Mesenchymal stem cell (in vitro differentiated cells and primary cell): ENCODE results near the gene ENPP7.

Experiments
- DNase-seq: peaks from one replicate; pipeline ENCODE4 v3.0.0-alpha.2; 2013
- H2AFZ ChIP-seq: one replicate; pipeline ENCODE4 v1.6.1; 2013; ENCODE audit warnings: low read depth, mild to moderate bottlenecking, control low read depth, inconsistent platforms, low read length, moderate library complexity
- H2AK5ac ChIP-seq: 2 replicates; pipeline ENCODE4 v1.6.1; 2013; ENCODE audit warnings: low read length, moderate library complexity, mild to moderate bottlenecking, inconsistent platforms; ENCODE audit not compliant: severe bottlenecking
- H2BK120ac ChIP-seq: one replicate; pipeline ENCODE4 v1.6.1; 2013; ENCODE audit warnings: low read depth, mild to moderate bottlenecking, inconsistent platforms, low read length, moderate library complexity
- H2BK12ac ChIP-seq, 2 experiments: one replicate each; pipeline ENCODE4 v1.6.1; 2013; ENCODE audit warnings: inconsistent platforms in 2 of 2, low read length in 2 of 2, mild to moderate bottlenecking in 2 of 2, moderate library complexity in 2 of 2, control low read depth in 1 of 2
- H2BK15ac ChIP-seq: one replicate; pipeline ENCODE4 v1.6.1; 2013; ENCODE audit warnings: mild to moderate bottlenecking, low read depth, inconsistent platforms; ENCODE audit not compliant: poor library complexity, severe bottlenecking
- H2BK5ac ChIP-seq: 2 replicates; pipeline ENCODE4 v1.6.1; 2013; ENCODE audit warnings: low read depth, mild to moderate bottlenecking, low read length, control low read depth, inconsistent platforms; ENCODE audit not compliant: poor library complexity, severe bottlenecking
- H3K14ac ChIP-seq, 2 experiments: one replicate each; pipeline ENCODE4 v1.6.1; 2013; ENCODE audit warnings: inconsistent platforms in 2 of 2, low read length in 2 of 2, control low read depth in 1 of 2, mild to moderate bottlenecking in 1 of 2, moderate library complexity in 1 of 2
- H3K18ac ChIP-seq, 2 experiments: one replicate each; pipeline ENCODE4 v1.6.1; 2013; ENCODE audit warnings: inconsistent platforms in 2 of 2, low read length in 2 of 2, control low read depth in 1 of 2, low read depth in 1 of 2, mild to moderate bottlenecking in 1 of 2
- H3K23ac ChIP-seq, 2 experiments: one replicate each; pipeline ENCODE4 v1.6.1; 2013; ENCODE audit warnings: inconsistent platforms in 2 of 2, low read length in 2 of 2, mild to moderate bottlenecking in 2 of 2, moderate library complexity in 2 of 2, control low read depth in 1 of 2
- H3K27ac ChIP-seq: 2 replicates; pipeline ENCODE4 v1.5.1; 2013; ENCODE audit warnings: mild to moderate bottlenecking, moderate library complexity, low read length, control low read depth, inconsistent platforms; ENCODE audit not compliant: poor library complexity, severe bottlenecking
- H3K27me3 ChIP-seq, 2 experiments: 2 replicates each; pipeline versions ENCODE4 v1.6.1 to v1.7.0; 2013; ENCODE audit warnings: low read length in 2 of 2, mild to moderate bottlenecking in 2 of 2, moderate library complexity in 2 of 2, control low read depth in 1 of 2, inconsistent platforms in 1 of 2; ENCODE audit not compliant: control insufficient read depth in 1 of 2, insufficient read depth in 1 of 2
- H3K36me3 ChIP-seq, 2 experiments: 2 replicates each; pipeline versions ENCODE4 v1.6.1 to v1.7.0; 2013; ENCODE audit warnings: low read length in 2 of 2, control low read depth in 1 of 2, inconsistent platforms in 1 of 2, low read depth in 1 of 2, mild to moderate bottlenecking in 1 of 2; ENCODE audit not compliant: insufficient read depth in 2 of 2, control insufficient read depth in 1 of 2
- H3K4ac ChIP-seq, 2 experiments: one replicate each; pipeline ENCODE4 v1.6.1; 2013; ENCODE audit warnings: inconsistent platforms in 2 of 2, low read length in 2 of 2, mild to moderate bottlenecking in 2 of 2, moderate library complexity in 2 of 2, control low read depth in 1 of 2, low read depth in 1 of 2
- H3K4me1 ChIP-seq: 2 replicates; pipeline ENCODE4 v1.6.1; 2013; ENCODE audit warnings: low read depth, low read length, control low read depth; ENCODE audit not compliant: control insufficient read depth, insufficient read depth
- H3K4me2 ChIP-seq: 2 replicates; pipeline ENCODE4 v1.6.1; 2013; ENCODE audit warnings: low read length, mild to moderate bottlenecking, inconsistent platforms; ENCODE audit not compliant: poor library complexity, severe bottlenecking
- H3K4me3 ChIP-seq, 2 experiments: 2 replicates each; pipeline versions ENCODE4 v1.5.1 to v1.7.0; 2013; ENCODE audit warnings: low read length in 2 of 2, mild to moderate bottlenecking in 2 of 2, control low read depth in 1 of 2, low read depth in 1 of 2; ENCODE audit not compliant: insufficient read depth in 1 of 2
- H3K79me1 ChIP-seq: replicated peaks from 2 replicates; pipeline ENCODE4 v1.6.1; 2013; ENCODE audit warnings: mild to moderate bottlenecking, control low read depth, low read length, inconsistent platforms; ENCODE audit not compliant: poor library complexity, severe bottlenecking
- H3K9ac ChIP-seq: 2 replicates; pipeline ENCODE4 v1.7.0; 2013; ENCODE audit warnings: mild to moderate bottlenecking, low read length, moderate library complexity
- H3K9me3 ChIP-seq: 2 replicates; pipeline ENCODE4 v1.7.0; 2013; ENCODE audit warnings: mild to moderate bottlenecking, low read length; ENCODE audit not compliant: control insufficient read depth
- H4K8ac ChIP-seq: one replicate; pipeline ENCODE4 v1.6.1; 2013; ENCODE audit warnings: inconsistent platforms, mild to moderate bottlenecking, low read length, moderate library complexity
- H4K91ac ChIP-seq: one replicate; pipeline ENCODE4 v1.6.1; 2013; ENCODE audit warnings: mild to moderate bottlenecking, low read length, inconsistent platforms
- WGBS: methylation state at CpG from one replicate; pipeline ENCODE4 v1.1.7; 2013; ENCODE audit warnings: mixed read lengths; 5-methylcytosine and 5-hydroxymethylcytosine counted together

Gene ENPP7

GRCh38 chr17:79705674-79706073, 25.1 kb upstream of the ENPP7 start:
- H3K9ac ChIP-seq: no peak overlapping the region
- H3K4me2 ChIP-seq: no peak overlapping the region
- no peaks in the 10 kb centered on the region for H3K9me3 ChIP-seq
- no peak overlapping the region for H2BK12ac ChIP-seq
- H3K14ac ChIP-seq: no peak overlapping the region
- no peak for DNase-seq
- no peaks in the 10 kb centered on the region for H3K36me3 ChIP-seq
- H2AFZ ChIP-seq: no peak overlapping the region
- H2BK15ac ChIP-seq: no peak overlapping the region
- no peak overlapping the region for H2BK120ac ChIP-seq
- peaks cover 4% of the 10 kb centered on the region for H3K4me1 ChIP-seq
- H4K91ac ChIP-seq: no peak overlapping the region
- H3K18ac ChIP-seq: no peak overlapping the region
- no peak overlapping the region for H3K4me3 ChIP-seq
- H2BK5ac ChIP-seq: no peak overlapping the region
- WGBS: 90% methylated on average over 15 of the region's 20 CpGs
- no peaks in the 10 kb centered on the region for H3K79me1 ChIP-seq
- no peak overlapping the region for H3K27ac ChIP-seq
- no peak overlapping the region for H3K4ac ChIP-seq
- H3K23ac ChIP-seq: no peak overlapping the region
- no peak overlapping the region for H2AK5ac ChIP-seq
- peaks cover 19 to 27% of the 10 kb centered on the region in 2 experiments for H3K27me3 ChIP-seq
- H4K8ac ChIP-seq: no peak overlapping the region

- Histone ChIP-seq H2BK5ac (no peak overlapping the region), H3K23ac (no peak overlapping the region), H2BK120ac (no peak overlapping the region), H3K14ac (no peak overlapping the region), H2AK5ac (no peak overlapping the region), H3K4ac (no peak overlapping the region), H4K8ac (no peak overlapping the region), H2BK12ac (no peak overlapping the region), H3K9ac (no peak overlapping the region), H3K4me1 (peaks cover 4% of the 10 kb centered on the region), H2BK15ac (no peak overlapping the region), H3K79me1 (no peaks in the 10 kb centered on the region), H2AFZ (no peak overlapping the region), H3K27ac (no peak overlapping the region), H3K9me3 (no peaks in the 10 kb centered on the region), H3K4me3 (no peak overlapping the region), H3K36me3 (no peaks in the 10 kb centered on the region), H4K91ac (no peak overlapping the region), H3K18ac (no peak overlapping the region), H3K4me2 (no peak overlapping the region), H3K27me3 (peaks cover 20 to 24% of the 10 kb centered on the region in 2 experiments)
- no peak for DNase-seq
- WGBS: 88% methylated on average over 21 of the region's 25 CpGs
Observed at GRCh38 chr17:79706931-79707850, 23.6 kb upstream of the ENPP7 start.

GRCh38 chr17:79707931-79708891, 22.5 kb upstream of the ENPP7 start:
- no peak overlapping the region for H2BK15ac ChIP-seq
- H3K18ac ChIP-seq: peak overlapping the region in 1 of 2 experiments; percentile 62
- H3K4me3 ChIP-seq: no peak overlapping the region
- H4K91ac ChIP-seq: no peak overlapping the region
- no peak overlapping the region for H3K4me2 ChIP-seq
- H2BK120ac ChIP-seq: no peak overlapping the region
- H3K27me3 ChIP-seq: peaks cover 18 to 24% of the 10 kb centered on the region in 2 experiments
- H3K14ac ChIP-seq: no peak overlapping the region
- no peak overlapping the region for H2BK5ac ChIP-seq
- H3K79me1 ChIP-seq: no peaks in the 10 kb centered on the region
- 44% methylated on average over 33 of the region's 35 CpGs for WGBS
- H3K36me3 ChIP-seq: no peaks in the 10 kb centered on the region
- H3K9me3 ChIP-seq: no peaks in the 10 kb centered on the region
- H3K23ac ChIP-seq: no peak overlapping the region
- H3K27ac ChIP-seq: no peak overlapping the region
- H2AK5ac ChIP-seq: no peak overlapping the region
- H3K4me1 ChIP-seq: peaks cover 4% of the 10 kb centered on the region
- DNase-seq: peak; percentile 44
- H4K8ac ChIP-seq: no peak overlapping the region
- no peak overlapping the region for H3K4ac ChIP-seq
- H3K9ac ChIP-seq: no peak overlapping the region
- H2BK12ac ChIP-seq: no peak overlapping the region
- H2AFZ ChIP-seq: no peak overlapping the region
